Naive B cell (primary cell): ENCODE data around the gene TRMT44. TPM values are rescaled to one million over a fixed set of nuclear protein-coding genes. Genes with fewer than 3 reads are reported as not detected.
"Not testable (repeated sequence)": the region's sequence is repeated elsewhere in the genome, so short reads cannot be mapped to it uniquely, and the experiment has no call there.

ENCODE experiments used
- ATAC-seq, 2 donors: fragments of 150-1000 bp; cut with Tn5 transposase; 2 replicates each; pipeline ENCODE4 v1.10.0; 2021; ENCODE audit warnings: low read depth in 2 of 2, mild to moderate bottlenecking in 2 of 2, moderate library complexity in 2 of 2
- DNase-seq: peaks from one replicate; pipeline ENCODE4 v3.0.0; 2022
- H3K27ac Mint-ChIP-seq, 6 donors: one replicate each; pipeline ENCODE4 v1.8.0; 2020 to 2022; ENCODE audit warnings: mild to moderate bottlenecking in 6 of 6, mixed read lengths in 6 of 6, moderate library complexity in 5 of 6, inconsistent platforms in 2 of 6
- H3K27me3 Mint-ChIP-seq, 3 donors: one replicate each; pipeline ENCODE4 v1.8.0; 2021 to 2022; ENCODE audit warnings: mixed read lengths in 3 of 3, mild to moderate bottlenecking in 1 of 3
- H3K36me3 Mint-ChIP-seq, 2 donors: one replicate each; pipeline ENCODE4 v1.8.0; 2020 to 2022; ENCODE audit warnings: mixed read lengths in 2 of 2, inconsistent platforms in 1 of 2, mild to moderate bottlenecking in 1 of 2
- H3K4me1 Mint-ChIP-seq, 3 donors: one replicate each; pipeline ENCODE4 v1.8.0; 2020 to 2022; ENCODE audit warnings: mixed read lengths in 3 of 3, inconsistent platforms in 1 of 3, mild to moderate bottlenecking in 1 of 3, moderate library complexity in 1 of 3
- H3K4me3 Mint-ChIP-seq, 8 donors: one replicate each; pipeline ENCODE4 v1.8.0; 2020 to 2022; ENCODE audit warnings: mild to moderate bottlenecking in 8 of 8, mixed read lengths in 8 of 8, moderate library complexity in 8 of 8, inconsistent platforms in 2 of 8
- H3K9me3 Mint-ChIP-seq, 7 donors: one replicate each; pipeline ENCODE4 v1.8.0; 2020 to 2022; ENCODE audit warnings: mixed read lengths in 7 of 7, mild to moderate bottlenecking in 5 of 7, inconsistent platforms in 2 of 7, moderate library complexity in 1 of 7
- polyA plus RNA-seq, 6 donors: library from polyadenylated mRNA; unstranded; fragments of 300-500 nt; fragmentation: Illumina TruSeq; gene quantifications; one replicate each; pipeline ENCODE4 v1.2.3, GENCODE V29; 2021; ENCODE audit warnings: low read depth in 6 of 6

TRMT44 gene
- polyA plus RNA-seq, 6 donors from 2014 or later: 3.0 to 17.0 (median 13.2) TPM

DNA sequence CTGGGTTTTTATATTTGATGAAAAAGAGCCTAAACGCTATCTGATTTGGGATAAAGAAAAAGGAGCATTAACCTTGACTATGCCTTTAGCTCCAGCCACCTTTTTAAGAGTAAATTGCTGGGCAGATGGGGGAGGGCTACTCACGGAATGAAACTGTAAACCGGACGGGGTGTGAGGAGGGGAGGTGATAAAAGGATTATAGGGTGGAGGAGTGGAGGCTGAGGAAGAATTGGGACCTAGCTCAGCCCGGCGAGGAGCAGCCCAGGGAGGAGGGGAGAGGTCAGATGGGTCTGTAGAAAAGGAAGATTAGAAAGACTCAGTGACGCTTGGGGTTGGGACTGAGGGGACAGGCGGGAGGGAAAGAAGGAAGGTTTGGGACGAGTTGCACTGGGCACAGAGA, 46.1 kb downstream of the TRMT44 start:
- not testable (repeated sequence) for H3K27me3 Mint-ChIP-seq, H3K4me3 Mint-ChIP-seq, H3K9me3 Mint-ChIP-seq, H3K27ac Mint-ChIP-seq, H3K4me1 Mint-ChIP-seq, ATAC-seq, H3K36me3 Mint-ChIP-seq, DNase-seq

DNA sequence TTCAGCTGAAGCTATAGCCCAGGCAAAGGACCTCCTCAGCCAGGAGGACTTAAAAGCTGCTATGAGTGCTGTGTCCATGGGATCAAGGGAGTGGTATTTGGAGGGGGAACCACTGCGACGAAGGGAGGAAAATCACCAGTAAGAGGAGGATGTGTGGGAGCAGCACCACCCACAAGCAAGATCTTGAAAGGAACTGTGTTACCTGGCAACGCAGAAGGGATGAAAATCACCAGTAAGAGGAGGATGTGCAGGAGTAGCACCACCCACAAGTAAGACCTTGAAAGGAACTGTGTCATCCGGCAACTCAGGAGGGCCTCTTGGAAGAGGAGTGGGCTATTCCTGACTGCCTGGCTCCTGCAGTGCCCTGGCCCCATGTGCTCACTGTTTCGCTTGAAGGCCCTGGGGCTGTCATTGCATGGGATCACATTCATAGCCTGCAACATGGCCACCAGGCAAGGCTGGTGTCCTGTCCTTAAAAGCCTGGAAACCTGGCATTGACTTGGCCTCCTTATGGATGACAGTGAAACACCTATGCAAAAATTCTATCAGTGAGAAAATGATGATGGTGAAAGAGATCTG, 48.3 kb downstream of the TRMT44 start:
- H3K27me3 Mint-ChIP-seq: no peaks in the 10 kb centered on the region
- no peak for ATAC-seq
- no peak overlapping the region for H3K4me3 Mint-ChIP-seq
- peaks cover 18 to 19% of the 10 kb centered on the region in 2 donors for H3K36me3 Mint-ChIP-seq
- H3K27ac Mint-ChIP-seq: peak overlapping the region in 2 of 6 donors; percentile 19 to 32
- peaks cover 0 to 2% (median 0%) of the 10 kb centered on the region in 7 donors for H3K9me3 Mint-ChIP-seq
- peaks cover 0 to 7% (median 3%) of the 10 kb centered on the region in 3 donors for H3K4me1 Mint-ChIP-seq
- DNase-seq: no peak

DNA sequence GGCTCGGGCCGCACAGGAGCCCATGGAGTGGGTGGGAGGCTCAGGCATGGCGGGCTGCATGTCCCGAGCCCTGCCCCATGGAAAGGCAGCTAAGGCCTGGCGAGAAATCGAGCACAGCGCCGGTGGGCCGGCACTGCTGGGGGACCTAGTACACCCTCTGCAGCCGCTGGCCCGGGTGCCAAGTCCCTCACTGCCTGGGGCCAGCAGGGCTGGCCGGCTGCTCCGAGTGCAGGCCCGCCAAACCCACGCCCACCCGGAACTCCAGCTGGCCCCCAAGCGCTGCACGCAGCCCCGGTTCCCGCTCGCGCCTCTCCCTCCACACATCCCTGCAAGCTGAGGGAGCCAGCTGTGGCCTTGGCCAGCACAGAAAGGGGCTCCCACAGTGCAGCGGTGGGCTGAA, 50.9 kb downstream of the TRMT44 start:
- H3K4me3 Mint-ChIP-seq, H3K27ac Mint-ChIP-seq, H3K4me1 Mint-ChIP-seq, ATAC-seq, H3K27me3 Mint-ChIP-seq, H3K9me3 Mint-ChIP-seq, DNase-seq: not testable (repeated sequence)
- H3K36me3 Mint-ChIP-seq: peaks cover 18 to 27% of the 10 kb centered on the region in 2 donors

DNA sequence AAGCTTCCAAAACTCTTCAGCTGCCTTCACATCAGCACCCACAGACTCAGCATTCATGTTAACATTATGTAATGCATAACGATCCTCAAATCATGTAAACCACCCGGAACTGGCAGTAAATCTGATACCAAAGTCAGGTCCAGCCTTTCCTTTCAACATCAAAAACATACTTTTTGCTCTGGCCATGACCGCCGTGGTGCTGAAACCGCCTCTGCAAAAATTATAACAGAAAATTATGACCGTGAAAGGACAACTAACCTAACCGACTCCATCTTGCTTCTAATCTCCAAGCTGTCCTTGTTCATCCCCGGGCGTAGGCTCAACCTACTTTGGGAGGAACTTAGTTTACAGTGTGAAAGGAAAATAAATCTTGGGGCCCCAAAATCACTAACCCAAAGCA, 51.6 kb downstream of the TRMT44 start:
- Mint-ChIP-seq H3K4me1 (peaks cover 0 to 7% (median 0%) of the 10 kb centered on the region in 3 donors), H3K9me3 (peaks cover 0 to 13% (median 5%) of the 10 kb centered on the region in 7 donors), H3K27ac (no peak overlapping the region), H3K27me3 (no peaks in the 10 kb centered on the region), H3K4me3 (no peak overlapping the region), H3K36me3 (peaks cover 18 to 27% of the 10 kb centered on the region in 2 donors)
- DNase-seq (no peak), ATAC-seq (no peak)

DNA sequence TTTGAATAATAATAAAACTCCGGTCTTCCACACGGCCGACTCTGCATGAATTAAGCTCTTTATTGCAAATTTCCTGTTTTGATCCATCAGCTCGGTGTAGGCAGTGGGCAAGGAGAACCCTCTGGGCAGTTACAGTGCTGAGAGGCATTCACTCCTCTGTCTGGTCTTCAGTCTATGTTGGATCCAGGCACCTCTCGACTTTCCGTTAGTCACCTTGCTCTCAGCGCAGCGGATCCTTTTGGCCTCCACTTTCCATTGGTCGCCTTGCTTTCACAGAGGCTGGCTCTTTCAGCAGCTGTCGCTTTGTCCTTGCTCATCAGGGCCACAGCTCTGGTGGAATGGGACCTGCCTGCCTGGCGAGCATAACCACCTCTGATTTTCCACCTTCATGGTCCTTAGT, 52.9 kb downstream of the TRMT44 start:
- H3K36me3 Mint-ChIP-seq: peaks cover 27 to 30% of the 10 kb centered on the region in 2 donors
- H3K27ac Mint-ChIP-seq: no peak overlapping the region
- ATAC-seq (no peak), DNase-seq (no peak)
- H3K9me3 Mint-ChIP-seq: peaks cover 0 to 27% (median 14%) of the 10 kb centered on the region in 7 donors
- no peaks in the 10 kb centered on the region for H3K27me3 Mint-ChIP-seq
- H3K4me3 Mint-ChIP-seq: no peak overlapping the region
- peaks cover 0 to 3% (median 0%) of the 10 kb centered on the region in 3 donors for H3K4me1 Mint-ChIP-seq

DNA sequence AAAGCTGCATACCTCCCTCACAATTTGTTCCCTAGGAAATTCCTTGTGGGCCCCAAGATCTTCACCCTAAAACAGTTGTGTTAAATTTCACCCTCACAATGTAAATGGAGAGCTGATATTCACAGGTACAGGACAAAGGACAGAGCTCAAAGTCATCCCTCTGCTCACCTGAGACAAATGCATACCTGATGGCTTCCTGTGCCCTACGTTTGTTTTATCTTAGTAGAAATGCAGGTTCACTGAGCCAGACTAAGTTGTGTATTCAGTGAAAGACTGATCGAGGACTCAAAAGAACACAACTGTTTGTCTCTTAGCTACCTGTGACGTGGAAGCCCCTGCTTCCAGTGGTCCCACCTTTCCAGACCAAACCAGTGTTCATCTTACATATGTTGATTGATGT, 53.6 kb downstream of the TRMT44 start:
- no peak for ATAC-seq
- no peak overlapping the region for H3K4me3 Mint-ChIP-seq

DNA sequence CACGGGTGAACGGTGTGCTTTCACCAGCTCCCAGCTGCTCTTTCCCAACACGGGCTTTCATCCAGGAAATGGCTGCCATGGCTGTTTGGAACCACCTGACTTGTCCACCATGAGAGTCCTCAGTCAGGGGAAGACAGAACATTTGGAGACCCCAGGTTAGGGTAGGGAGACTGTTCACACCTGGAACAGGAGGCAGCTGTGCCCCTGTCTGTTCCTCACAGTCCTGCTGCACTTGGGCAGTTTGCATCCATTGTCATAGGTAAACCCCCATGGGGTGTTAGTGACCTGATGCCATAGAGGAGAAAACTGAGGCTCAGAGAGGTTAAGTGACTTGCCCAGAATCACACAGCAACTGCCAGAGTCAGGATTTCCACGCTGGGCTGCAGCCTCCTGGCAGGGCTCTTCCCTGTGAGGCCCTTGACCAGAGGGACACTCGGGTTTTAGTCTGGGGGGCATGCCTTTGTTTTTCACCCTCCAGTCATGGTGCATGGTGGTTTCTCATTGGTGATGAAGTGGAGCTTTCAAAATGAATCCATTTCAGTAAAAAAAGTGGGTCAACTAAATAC, 54.5 kb downstream of the TRMT44 start:
- DNase-seq (no peak), ATAC-seq (no peak)
- no peaks in the 10 kb centered on the region for H3K4me1 Mint-ChIP-seq
- no peaks in the 10 kb centered on the region for H3K27me3 Mint-ChIP-seq
- H3K9me3 Mint-ChIP-seq: peaks cover 0 to 27% (median 14%) of the 10 kb centered on the region in 7 donors
- peaks cover 27 to 32% of the 10 kb centered on the region in 2 donors for H3K36me3 Mint-ChIP-seq
- no peak overlapping the region for H3K27ac Mint-ChIP-seq
- no peak overlapping the region for H3K4me3 Mint-ChIP-seq

More for the DNA sequence above, 53.6 kb downstream of the TRMT44 start:
- no peak overlapping the region for H3K27ac Mint-ChIP-seq
- H3K27me3 Mint-ChIP-seq: no peaks in the 10 kb centered on the region
- peaks cover 0 to 27% (median 14%) of the 10 kb centered on the region in 7 donors for H3K9me3 Mint-ChIP-seq
- DNase-seq: no peak
- no peaks in the 10 kb centered on the region for H3K4me1 Mint-ChIP-seq
- peaks cover 27 to 32% of the 10 kb centered on the region in 2 donors for H3K36me3 Mint-ChIP-seq

DNA sequence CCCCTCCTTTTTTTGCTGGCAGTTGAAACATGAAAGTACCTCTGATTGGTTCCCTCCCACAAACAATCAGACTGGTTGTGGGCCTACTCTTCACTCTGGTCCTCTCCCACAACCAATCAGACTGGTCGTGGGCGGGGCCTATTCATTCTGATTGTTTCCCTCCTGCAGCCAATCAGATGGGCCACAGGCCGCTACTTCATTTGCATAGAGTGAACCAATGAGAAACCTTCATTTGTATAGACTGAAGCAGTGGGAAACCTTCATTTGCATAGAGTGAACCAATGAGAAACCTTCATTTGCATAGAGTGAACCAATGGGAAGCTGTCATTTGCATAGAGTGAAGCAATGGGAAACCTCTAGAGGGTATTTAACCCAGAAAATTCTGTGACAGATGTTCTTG, 55.2 kb downstream of the TRMT44 start:
- ATAC-seq (no peak), DNase-seq (no peak)
- Mint-ChIP-seq H3K27me3 (no peaks in the 10 kb centered on the region), H3K9me3 (peaks cover 0 to 27% (median 12%) of the 10 kb centered on the region in 7 donors), H3K36me3 (peaks cover 26 to 32% of the 10 kb centered on the region in 2 donors), H3K4me1 (no peaks in the 10 kb centered on the region), H3K4me3 (peak overlapping the region in 1 of 8 donors; percentile 72), H3K27ac (no peak overlapping the region)

DNA sequence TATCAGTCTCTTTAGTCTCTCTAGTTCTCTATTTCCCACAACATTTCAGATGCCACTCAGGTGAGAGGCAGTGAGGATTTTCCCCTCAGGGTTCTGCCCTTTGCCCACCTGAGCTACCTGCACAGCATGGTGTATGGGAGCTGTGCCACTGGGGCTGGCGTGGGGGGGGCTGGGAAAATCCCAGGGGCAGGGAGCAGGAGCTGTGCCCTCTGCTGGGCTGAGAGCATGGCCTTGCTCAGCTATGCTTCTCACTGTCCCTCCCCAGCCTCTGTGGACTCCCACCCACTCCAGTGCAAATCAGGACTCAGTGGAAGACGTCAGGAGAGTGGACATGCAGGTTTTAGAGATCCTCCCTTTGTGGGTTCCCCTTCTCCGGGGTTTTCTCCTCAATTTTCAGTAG, 57.2 kb downstream of the TRMT44 start:
- Mint-ChIP-seq H3K27me3 (no peaks in the 10 kb centered on the region), H3K9me3 (peaks cover 4 to 27% (median 14%) of the 10 kb centered on the region in 7 donors), H3K4me1 (no peaks in the 10 kb centered on the region), H3K27ac (no peak overlapping the region), H3K36me3 (peaks cover 15 to 21% of the 10 kb centered on the region in 2 donors), H3K4me3 (no peak overlapping the region)
- no peak for DNase-seq
- no peak for ATAC-seq

DNA sequence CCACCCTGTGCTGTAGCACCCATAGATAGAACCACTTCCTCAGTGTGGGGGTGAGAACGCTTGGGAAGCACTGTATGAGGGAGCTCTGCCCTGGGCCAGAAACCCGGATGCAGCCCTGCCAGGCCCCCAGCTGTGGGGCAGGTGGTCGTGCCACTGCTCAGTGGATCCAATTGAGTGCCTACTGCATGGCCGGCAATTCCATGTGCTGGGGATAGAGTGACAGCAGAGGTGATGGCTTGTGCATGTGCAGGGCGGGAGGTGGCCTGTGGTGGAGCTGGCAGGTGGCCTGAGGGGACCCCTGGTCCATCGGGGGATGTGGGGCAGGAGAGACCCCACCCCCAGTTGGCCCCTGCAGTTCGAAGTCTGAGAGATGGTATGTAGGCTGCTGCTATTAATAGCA, 60.4 kb downstream of the TRMT44 start:
- peaks cover 9 to 22% (median 14%) of the 10 kb centered on the region in 7 donors for H3K9me3 Mint-ChIP-seq
- no peak overlapping the region for H3K27ac Mint-ChIP-seq
- peaks cover 4 to 13% of the 10 kb centered on the region in 2 donors for H3K36me3 Mint-ChIP-seq
- no peak overlapping the region for H3K4me3 Mint-ChIP-seq
- ATAC-seq (no peak), DNase-seq (no peak)
- H3K4me1 Mint-ChIP-seq: no peaks in the 10 kb centered on the region
- H3K27me3 Mint-ChIP-seq: peaks cover 0 to 6% (median 0%) of the 10 kb centered on the region in 3 donors

DNA sequence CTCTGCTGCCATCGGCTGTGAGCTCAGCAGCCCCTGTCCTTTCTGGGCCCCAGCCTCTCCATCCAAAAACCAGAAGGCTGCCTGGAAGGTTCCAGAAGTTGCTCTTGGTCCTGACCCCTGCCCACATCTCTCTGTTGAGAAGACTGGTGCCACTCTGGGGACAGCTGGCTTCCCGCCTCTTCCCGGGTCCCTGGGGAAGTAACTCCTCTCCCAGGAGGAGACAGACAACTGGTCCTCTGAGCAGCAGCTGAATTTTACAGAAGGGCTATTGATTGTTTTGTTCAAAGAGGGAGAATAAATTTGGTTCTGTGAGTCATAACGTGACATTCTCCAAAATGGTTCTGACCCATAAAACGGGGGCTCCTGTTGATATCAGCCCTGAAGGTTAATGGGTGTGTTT, 61.2 kb downstream of the TRMT44 start:
- Mint-ChIP-seq H3K4me3 (no peak overlapping the region), H3K36me3 (peaks cover 0 to 13% of the 10 kb centered on the region in 2 donors), H3K27ac (no peak overlapping the region), H3K27me3 (peaks cover 0 to 6% (median 0%) of the 10 kb centered on the region in 3 donors), H3K4me1 (no peaks in the 10 kb centered on the region), H3K9me3 (peaks cover 8 to 17% (median 10%) of the 10 kb centered on the region in 7 donors)
- ATAC-seq: no peak
- DNase-seq: no peak

DNA sequence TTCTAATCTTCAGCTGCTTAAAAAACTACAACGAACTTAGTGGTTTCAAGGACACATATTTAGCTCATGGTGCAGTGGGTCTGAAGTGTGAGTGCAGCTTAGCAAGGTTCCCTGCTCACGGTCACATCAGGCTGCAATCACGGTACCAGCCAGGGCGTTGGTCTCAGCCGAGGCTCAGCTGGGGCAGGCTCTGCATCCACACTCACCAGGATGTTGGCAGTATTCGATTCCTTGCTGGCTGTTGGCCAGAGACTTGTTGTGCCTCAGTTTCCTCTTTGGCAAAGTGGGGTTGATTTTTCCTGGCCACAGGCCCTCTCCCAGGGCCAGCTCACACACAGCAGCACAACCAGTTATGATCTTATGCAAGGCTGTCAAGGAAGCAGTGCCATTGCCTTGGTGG, 61.8 kb downstream of the TRMT44 start:
- Mint-ChIP-seq H3K27me3 (peaks cover 0 to 6% (median 0%) of the 10 kb centered on the region in 3 donors), H3K27ac (no peak overlapping the region), H3K9me3 (peaks cover 5 to 13% (median 10%) of the 10 kb centered on the region in 7 donors), H3K4me3 (no peak overlapping the region), H3K36me3 (peaks cover 0 to 12% of the 10 kb centered on the region in 2 donors), H3K4me1 (no peaks in the 10 kb centered on the region)
- ATAC-seq (no peak), DNase-seq (no peak)

DNA sequence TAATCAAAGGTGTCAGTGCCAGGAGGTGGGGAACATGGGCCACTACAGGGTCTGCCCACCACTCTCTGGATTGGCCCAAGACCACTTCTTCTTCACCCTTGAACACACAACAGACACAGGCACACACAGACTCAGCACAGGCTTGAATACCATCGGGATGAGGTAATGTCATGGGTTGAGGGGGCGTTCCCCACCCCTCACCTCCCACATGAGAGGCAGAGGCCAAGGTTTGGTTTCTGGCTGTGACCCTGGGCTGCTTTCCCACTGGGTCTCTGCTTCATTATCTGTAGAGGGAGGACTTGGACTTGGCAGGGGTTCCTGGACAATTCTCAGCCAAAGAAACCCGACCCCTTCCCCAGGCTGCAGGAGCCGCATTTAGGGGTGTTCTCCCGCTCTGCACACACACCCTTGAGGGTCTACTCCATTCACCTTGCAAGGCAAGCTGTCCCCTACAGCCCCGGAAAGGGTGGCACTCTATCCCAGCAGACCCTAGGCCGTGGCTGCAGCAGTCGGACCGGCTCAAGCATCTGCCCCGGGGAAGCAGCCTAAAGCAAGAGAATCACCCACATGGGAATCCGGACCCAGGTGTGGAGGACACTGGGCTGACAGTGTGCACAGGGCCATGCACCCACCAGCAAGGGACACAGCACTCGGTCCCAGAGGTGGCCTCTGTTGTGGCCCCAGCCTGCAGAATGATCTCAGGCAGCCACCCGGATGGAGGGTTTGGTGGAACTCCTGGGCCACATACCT, 62.4 kb downstream of the TRMT44 start:
- H3K4me3 Mint-ChIP-seq: no peak overlapping the region
- H3K9me3 Mint-ChIP-seq: peaks cover 0 to 10% (median 6%) of the 10 kb centered on the region in 7 donors
- H3K36me3 Mint-ChIP-seq: peaks cover 0 to 6% of the 10 kb centered on the region in 2 donors
- ATAC-seq (no peak), DNase-seq (no peak)
- no peak overlapping the region for H3K27ac Mint-ChIP-seq
- no peaks in the 10 kb centered on the region for H3K4me1 Mint-ChIP-seq
- peaks cover 0 to 6% (median 0%) of the 10 kb centered on the region in 3 donors for H3K27me3 Mint-ChIP-seq

DNA sequence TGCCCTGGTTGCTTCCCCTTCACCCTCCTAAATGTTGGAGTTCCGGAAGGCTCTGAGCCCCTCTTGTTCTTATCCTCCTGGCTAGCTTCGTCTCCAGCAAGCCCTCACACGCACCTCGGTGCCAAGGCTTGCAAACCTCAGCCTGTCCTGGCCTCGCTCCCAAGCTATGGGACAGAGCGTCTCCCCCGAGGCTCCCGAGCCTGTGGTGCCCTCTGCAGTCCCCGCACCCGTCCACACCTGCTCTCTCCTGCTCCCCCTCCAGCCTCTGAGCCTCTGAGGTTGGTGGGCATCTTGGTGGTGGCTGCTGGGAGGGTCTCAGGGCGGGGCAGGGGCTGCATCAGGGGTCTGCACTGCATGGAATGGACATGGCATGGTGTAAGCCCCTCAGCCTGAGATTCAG, 63.2 kb downstream of the TRMT44 start:
- H3K27ac Mint-ChIP-seq: no peak overlapping the region
- no peaks in the 10 kb centered on the region for H3K36me3 Mint-ChIP-seq
- H3K4me1 Mint-ChIP-seq: no peaks in the 10 kb centered on the region
- peaks cover 0 to 10% (median 5%) of the 10 kb centered on the region in 7 donors for H3K9me3 Mint-ChIP-seq
- H3K4me3 Mint-ChIP-seq: peak overlapping the region in 2 of 8 donors; percentile 44 to 52
- ATAC-seq (no peak), DNase-seq (no peak)
- H3K27me3 Mint-ChIP-seq: peaks cover 0 to 6% (median 0%) of the 10 kb centered on the region in 3 donors
